ENCODE results near the gene NEK2.

DNA sequence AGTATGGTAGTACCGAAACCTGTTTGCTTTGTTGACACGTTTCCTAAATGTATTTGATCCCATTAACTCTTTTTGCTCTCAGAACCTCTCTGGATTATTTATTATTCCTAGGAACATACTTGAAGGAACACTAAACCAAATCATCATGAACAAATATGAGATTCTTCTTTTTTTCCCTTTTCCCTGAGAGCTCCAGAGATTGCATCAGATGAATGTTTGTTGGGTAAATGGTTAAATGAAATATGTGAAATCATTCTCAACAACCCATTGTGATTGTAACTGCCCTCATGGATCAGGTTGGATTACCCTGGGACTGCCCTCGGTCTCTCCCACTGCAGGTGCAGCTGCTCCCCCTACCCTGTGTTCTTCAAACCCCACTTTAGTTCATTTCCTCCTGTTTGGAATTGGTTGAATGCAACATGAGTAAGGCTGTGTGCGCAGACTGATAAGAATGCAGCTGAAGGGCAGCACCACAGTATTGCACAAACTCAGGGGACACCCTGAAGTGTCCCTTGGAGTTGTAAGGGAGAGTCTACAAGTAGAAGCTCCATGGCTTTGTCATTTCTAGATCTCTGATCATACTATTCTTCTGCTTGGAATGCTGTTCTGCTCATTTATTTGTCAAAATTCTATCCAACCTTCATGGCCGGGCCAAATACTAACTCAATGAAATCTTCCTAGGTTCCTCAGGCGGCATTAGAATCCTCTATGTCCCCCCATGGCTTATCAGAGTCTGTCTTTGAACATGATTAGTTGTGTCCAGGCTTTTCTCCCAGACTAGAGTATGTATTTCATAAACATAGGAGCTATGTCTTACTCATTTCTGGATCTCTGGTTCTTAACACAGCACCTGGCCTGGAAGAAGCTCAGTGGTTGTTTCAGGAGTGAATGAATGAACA is 47.1 kb upstream of the NEK2 start:
- no peak for TF ChIP-seq SUZ12 (IDR thresholded peaks at IDR 0.05; ENCODE audit: low read depth, low read length)
- TF ChIP-seq, protein P1, sequence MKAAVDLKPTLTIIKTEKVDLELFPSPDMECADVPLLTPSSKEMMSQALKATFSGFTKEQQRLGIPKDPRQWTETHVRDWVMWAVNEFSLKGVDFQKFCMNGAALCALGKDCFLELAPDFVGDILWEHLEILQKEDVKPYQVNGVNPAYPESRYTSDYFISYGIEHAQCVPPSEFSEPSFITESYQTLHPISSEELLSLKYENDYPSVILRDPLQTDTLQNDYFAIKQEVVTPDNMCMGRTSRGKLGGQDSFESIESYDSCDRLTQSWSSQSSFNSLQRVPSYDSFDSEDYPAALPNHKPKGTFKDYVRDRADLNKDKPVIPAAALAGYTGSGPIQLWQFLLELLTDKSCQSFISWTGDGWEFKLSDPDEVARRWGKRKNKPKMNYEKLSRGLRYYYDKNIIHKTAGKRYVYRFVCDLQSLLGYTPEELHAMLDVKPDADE (CRISPR knock-in tag; IDR thresholded peaks at IDR 0.05), result no peak

Data from HepG2 (cell line).